ENCODE measurements around the gene ARIH2.
"Not testable (repeated sequence)": the region's sequence is repeated elsewhere in the genome, so short reads cannot be mapped to it uniquely, and the experiment has no call there.

DNA sequence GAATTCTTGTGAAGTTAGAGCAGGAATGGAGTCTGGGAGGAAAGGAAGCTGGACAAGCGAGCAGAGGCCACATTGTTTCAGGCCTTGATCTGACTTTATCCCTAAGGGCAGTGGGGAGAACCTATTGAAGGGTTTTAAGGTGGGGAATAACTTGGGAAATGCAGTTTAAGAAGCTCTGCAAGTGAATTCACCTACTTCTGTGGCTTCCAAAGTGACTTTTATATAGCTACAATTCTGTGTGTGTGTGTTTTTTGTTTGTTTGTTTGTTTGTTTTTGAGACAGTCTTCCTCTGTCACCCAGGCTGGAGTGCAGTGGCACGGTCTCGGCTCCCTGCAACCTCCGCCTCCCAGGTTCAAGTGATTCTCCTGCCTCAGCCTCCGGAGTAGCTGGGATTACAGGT is 90.0 kb downstream of the ARIH2 start:
- TF ChIP-seq HBP1 (CRISPR knock-in tag; IDR thresholded peaks at IDR 0.05); CHD4 (IDR thresholded peaks at IDR 0.05; ENCODE audit: insufficient read depth, insufficient replicate concordance, low read depth, low read length, poor library complexity, severe bottlenecking); ADNP (tag; IDR thresholded peaks at IDR 0.05); EP300 (IDR thresholded peaks at IDR 0.05; ENCODE audit: low read length); BDP1 (IDR thresholded peaks at IDR 0.05; ENCODE audit: insufficient read depth, insufficient read length); POLR2A (conservative IDR thresholded peaks at IDR 0.05); SFPQ (IDR thresholded peaks at IDR 0.05; ENCODE audit: low read depth, low read length); MTA1 (IDR thresholded peaks at IDR 0.05; ENCODE audit: borderline replicate concordance); ETS1 (conservative IDR thresholded peaks at IDR 0.05; ENCODE audit: control insufficient read depth, low read depth, low read length); NFRKB (IDR thresholded peaks at IDR 0.05; ENCODE audit: low read depth): not testable (repeated sequence)
- TF ChIP-seq, protein P1, sequence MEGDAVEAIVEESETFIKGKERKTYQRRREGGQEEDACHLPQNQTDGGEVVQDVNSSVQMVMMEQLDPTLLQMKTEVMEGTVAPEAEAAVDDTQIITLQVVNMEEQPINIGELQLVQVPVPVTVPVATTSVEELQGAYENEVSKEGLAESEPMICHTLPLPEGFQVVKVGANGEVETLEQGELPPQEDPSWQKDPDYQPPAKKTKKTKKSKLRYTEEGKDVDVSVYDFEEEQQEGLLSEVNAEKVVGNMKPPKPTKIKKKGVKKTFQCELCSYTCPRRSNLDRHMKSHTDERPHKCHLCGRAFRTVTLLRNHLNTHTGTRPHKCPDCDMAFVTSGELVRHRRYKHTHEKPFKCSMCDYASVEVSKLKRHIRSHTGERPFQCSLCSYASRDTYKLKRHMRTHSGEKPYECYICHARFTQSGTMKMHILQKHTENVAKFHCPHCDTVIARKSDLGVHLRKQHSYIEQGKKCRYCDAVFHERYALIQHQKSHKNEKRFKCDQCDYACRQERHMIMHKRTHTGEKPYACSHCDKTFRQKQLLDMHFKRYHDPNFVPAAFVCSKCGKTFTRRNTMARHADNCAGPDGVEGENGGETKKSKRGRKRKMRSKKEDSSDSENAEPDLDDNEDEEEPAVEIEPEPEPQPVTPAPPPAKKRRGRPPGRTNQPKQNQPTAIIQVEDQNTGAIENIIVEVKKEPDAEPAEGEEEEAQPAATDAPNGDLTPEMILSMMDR (IDR thresholded peaks at IDR 0.05 in 2 of 3, conservative IDR thresholded peaks at IDR 0.05 in 1 of 3; ENCODE audit: insufficient read depth in 2 of 3, low read depth in 1 of 3, low read length in 3 of 3) = not testable (repeated sequence)
- TF ChIP-seq, protein P2, sequence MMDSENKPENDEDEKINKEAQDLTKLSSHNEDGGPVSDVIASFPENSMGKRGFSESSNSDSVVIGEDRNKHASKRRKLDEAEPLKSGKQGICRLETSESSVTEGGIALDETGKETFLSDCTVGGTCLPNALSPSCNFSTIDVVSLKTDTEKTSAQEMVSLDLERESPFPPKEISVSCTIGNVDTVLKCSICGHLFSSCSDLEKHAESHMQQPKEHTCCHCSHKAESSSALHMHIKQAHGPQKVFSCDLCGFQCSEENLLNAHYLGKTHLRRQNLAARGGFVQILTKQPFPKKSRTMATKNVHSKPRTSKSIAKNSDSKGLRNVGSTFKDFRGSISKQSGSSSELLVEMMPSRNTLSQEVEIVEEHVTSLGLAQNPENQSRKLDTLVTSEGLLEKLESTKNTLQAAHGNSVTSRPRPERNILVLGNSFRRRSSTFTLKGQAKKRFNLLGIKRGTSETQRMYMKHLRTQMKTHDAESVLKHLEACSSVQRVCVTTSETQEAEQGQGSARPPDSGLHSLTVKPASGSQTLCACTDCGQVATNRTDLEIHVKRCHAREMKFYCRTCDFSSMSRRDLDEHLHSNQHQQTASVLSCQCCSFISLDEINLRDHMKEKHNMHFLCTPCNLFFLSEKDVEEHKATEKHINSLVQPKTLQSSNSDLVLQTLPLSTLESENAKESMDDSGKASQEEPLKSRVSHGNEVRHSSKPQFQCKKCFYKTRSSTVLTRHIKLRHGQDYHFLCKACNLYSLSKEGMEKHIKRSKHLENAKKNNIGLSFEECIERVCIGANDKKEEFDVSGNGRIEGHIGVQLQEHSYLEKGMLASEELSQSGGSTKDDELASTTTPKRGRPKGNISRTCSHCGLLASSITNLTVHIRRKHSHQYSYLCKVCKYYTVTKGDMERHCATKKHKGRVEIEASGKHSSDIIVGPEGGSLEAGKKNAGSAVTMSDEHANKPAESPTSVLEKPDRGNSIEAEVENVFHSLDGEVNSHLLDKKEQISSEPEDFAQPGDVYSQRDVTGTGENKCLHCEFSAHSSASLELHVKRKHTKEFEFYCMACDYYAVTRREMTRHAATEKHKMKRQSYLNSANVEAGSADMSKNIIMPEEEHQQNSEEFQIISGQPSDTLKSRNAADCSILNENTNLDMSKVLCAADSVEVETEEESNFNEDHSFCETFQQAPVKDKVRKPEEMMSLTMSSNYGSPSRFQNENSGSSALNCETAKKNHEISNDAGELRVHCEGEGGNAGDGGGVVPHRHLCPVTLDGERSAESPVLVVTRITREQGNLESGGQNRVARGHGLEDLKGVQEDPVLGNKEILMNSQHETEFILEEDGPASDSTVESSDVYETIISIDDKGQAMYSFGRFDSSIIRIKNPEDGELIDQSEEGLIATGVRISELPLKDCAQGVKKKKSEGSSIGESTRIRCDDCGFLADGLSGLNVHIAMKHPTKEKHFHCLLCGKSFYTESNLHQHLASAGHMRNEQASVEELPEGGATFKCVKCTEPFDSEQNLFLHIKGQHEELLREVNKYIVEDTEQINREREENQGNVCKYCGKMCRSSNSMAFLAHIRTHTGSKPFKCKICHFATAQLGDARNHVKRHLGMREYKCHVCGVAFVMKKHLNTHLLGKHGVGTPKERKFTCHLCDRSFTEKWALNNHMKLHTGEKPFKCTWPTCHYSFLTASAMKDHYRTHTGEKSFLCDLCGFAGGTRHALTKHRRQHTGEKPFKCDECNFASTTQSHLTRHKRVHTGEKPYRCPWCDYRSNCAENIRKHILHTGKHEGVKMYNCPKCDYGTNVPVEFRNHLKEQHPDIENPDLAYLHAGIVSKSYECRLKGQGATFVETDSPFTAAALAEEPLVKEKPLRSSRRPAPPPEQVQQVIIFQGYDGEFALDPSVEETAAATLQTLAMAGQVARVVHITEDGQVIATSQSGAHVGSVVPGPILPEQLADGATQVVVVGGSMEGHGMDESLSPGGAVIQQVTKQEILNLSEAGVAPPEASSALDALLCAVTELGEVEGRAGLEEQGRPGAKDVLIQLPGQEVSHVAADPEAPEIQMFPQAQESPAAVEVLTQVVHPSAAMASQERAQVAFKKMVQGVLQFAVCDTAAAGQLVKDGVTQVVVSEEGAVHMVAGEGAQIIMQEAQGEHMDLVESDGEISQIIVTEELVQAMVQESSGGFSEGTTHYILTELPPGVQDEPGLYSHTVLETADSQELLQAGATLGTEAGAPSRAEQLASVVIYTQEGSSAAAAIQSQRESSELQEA (IDR thresholded peaks at IDR 0.05; ENCODE audit: low read depth) = not testable (repeated sequence)
- TF ChIP-seq, protein P3, sequence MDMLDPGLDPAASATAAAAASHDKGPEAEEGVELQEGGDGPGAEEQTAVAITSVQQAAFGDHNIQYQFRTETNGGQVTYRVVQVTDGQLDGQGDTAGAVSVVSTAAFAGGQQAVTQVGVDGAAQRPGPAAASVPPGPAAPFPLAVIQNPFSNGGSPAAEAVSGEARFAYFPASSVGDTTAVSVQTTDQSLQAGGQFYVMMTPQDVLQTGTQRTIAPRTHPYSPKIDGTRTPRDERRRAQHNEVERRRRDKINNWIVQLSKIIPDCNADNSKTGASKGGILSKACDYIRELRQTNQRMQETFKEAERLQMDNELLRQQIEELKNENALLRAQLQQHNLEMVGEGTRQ (CRISPR knock-in tag; IDR thresholded peaks at IDR 0.05) = not testable (repeated sequence)
